Right cardiac atrium (tissue), 5 donors: ENCODE results near the gene SP2. TPM values are rescaled to one million over a fixed set of nuclear protein-coding genes. Genes with fewer than 3 reads are reported as not detected.

Experiments
- ATAC-seq, 2 donors: fragments of 200-7000 bp; cut with Tn5 transposase; one replicate each; pipeline versions ENCODE4 v1.8.0 to v1.9.1; 2020; ENCODE audit warnings: moderate library complexity in 2 of 2, mild to moderate bottlenecking in 1 of 2
- DNase-seq, 3 donors: peaks; one replicate each; pipeline ENCODE4 v3.0.0-alpha.2; 2020
- H3K27ac ChIP-seq: one replicate; pipeline ENCODE4 v1.5.1; 2013; ENCODE audit warnings: mild to moderate bottlenecking, low read length, control low read depth, moderate library complexity
- H3K27me3 ChIP-seq: one replicate; pipeline ENCODE4 v1.6.1; 2013; ENCODE audit not compliant: control insufficient read depth, insufficient read depth
- H3K4me1 ChIP-seq: one replicate; pipeline ENCODE4 v1.6.1; 2013; ENCODE audit warnings: low read length; ENCODE audit not compliant: control insufficient read depth, insufficient read depth
- H3K4me3 ChIP-seq: one replicate; pipeline ENCODE4 v1.5.1; 2013; ENCODE audit warnings: low read length, control low read depth
- H3K9me3 ChIP-seq: one replicate; pipeline ENCODE4 v1.6.1; 2013; ENCODE audit warnings: low read length; ENCODE audit not compliant: control insufficient read depth
- WGBS: extraction: QIAGEN DNeasy Blood & Tissue Kit; methylation state at CpG from one replicate; pipeline ENCODE4 v1.1.7; 2013; 5-methylcytosine and 5-hydroxymethylcytosine counted together
- intact Hi-C, 4 donors: fragments of 100-400 bp; cut with DNase I; formaldehyde crosslinking; loops; one replicate each; pipeline versions ENCODE4 v1.11.0 to v1.14.0; 2022 to 2023
- polyA plus RNA-seq: library from polyadenylated mRNA; stranded (reverse); fragments of 200-250 nt; gene quantifications from one replicate; pipeline ENCODE4 v1.2.3, GENCODE V29; 2013
- total RNA-seq, 4 donors: library from RNA; stranded (reverse); fragmentation: NEBNext Ultra II Directional; extraction: Animal tissue kit (Norgen Biotek cat#: 25700); gene quantifications; one replicate each; pipeline ENCODE4 v1.2.1, GENCODE V29; 2021
- donor health status: healthy with polysubstance abuse.
- donor health status: DM: no; HTN: yes; CAD: no.
- donor health status: DM: no; HTN: no; CAD: no.
- donor health status: DM: no; HTN: yes; CAD: no; lungs with severe emphysema.
- donor health status: DM: yes; HTN: yes; CAD: no.

SP2 gene
- total and polyA plus RNA-seq, 5 donors = 11.4 to 20.6 (median 16.2) TPM

GRCh38 chr17:47953909-47954308 is 57.9 kb downstream of the SP2 start:
- no peaks in the 10 kb centered on the region for H3K9me3 ChIP-seq
- H3K4me1 ChIP-seq = peaks cover 2% of the 10 kb centered on the region
- H3K27me3 ChIP-seq = no peaks in the 10 kb centered on the region
- H3K27ac ChIP-seq = no peak overlapping the region
- no peak for ATAC-seq
- no peak for DNase-seq
- intact Hi-C loops = loop anchor here in 1 of 4 donors (10.0 kb wide), 1 partner anchor 59 kb away; the partner anchor contains the start of gene SP2
- no peak overlapping the region for H3K4me3 ChIP-seq

GRCh38 chr17:47955497-47956461 is 59.7 kb downstream of the SP2 start:
- no peak overlapping the region for H3K27ac ChIP-seq
- intact Hi-C loops = loop anchor here in 1 of 4 donors (10.0 kb wide), 1 partner anchor 61 kb away; the partner anchor contains the start of gene SP2

GRCh38 chr17:47956791-47957590 is 61.0 kb downstream of the SP2 start:
- Histone ChIP-seq H3K27me3 (no peaks in the 10 kb centered on the region), H3K27ac (no peak overlapping the region), H3K4me3 (no peak overlapping the region), H3K9me3 (no peaks in the 10 kb centered on the region), H3K4me1 (no peaks in the 10 kb centered on the region)
- DNase-seq (no peak), ATAC-seq (no peak)
- 86% methylated on average over 4 of the region's 4 CpGs for whole genome bisulfite sequencing
- intact Hi-C loops = loop anchor here in 1 of 4 donors (10.0 kb wide), 1 partner anchor 62 kb away; the partner anchor contains the start of gene SP2

More at GRCh38 chr17:47955497-47956461, 59.7 kb downstream of the SP2 start:
- Histone ChIP-seq H3K4me1 (no peaks in the 10 kb centered on the region), H3K4me3 (no peak overlapping the region), H3K9me3 (no peaks in the 10 kb centered on the region), H3K27me3 (no peaks in the 10 kb centered on the region)
- ATAC-seq = no peak
- DNase-seq = no peak
- WGBS = 89% methylated on average over 7 of the region's 7 CpGs

GRCh38 chr17:47957591-47958490 is 61.8 kb downstream of the SP2 start, which contains the start of gene PRR15L:
TSS of gene PRR15L (minus strand) at chr17:47957883. CDS start at chr17:47953234, 4,649 bp downstream.
- no peaks in the 10 kb centered on the region for H3K9me3 ChIP-seq
- H3K4me1 ChIP-seq = no peaks in the 10 kb centered on the region
- DNase-seq (no peak), ATAC-seq (no peak)
- no peaks in the 10 kb centered on the region for H3K27me3 ChIP-seq
- H3K27ac ChIP-seq = no peak within 1 kb of the TSS
- intact Hi-C loops = loop anchor here in 1 of 4 donors (10.0 kb wide), 1 partner anchor 63 kb away; the partner anchor contains the start of gene SP2
- no peak within 1 kb of the TSS for H3K4me3 ChIP-seq
- 48% methylated on average over 16 of the region's 16 CpGs for WGBS

GRCh38 chr17:47959825-47960655 is 64.0 kb downstream of the SP2 start:
- Histone ChIP-seq H3K27me3 (no peaks in the 10 kb centered on the region), H3K27ac (no peak overlapping the region), H3K4me3 (no peak overlapping the region), H3K9me3 (no peaks in the 10 kb centered on the region), H3K4me1 (no peaks in the 10 kb centered on the region)
- intact Hi-C loops = loop anchor here in 1 of 4 donors (10.0 kb wide), 2 partner anchors 65 to 115 kb away; partner anchors contain the start of genes SCRN2 and SP2
- no peak for ATAC-seq
- 61% methylated on average over 8 of the region's 8 CpGs for WGBS
- DNase-seq = no peak

GRCh38 chr17:47961406-47961805 is 65.4 kb downstream of the SP2 start:
- ATAC-seq = no peak
- WGBS = 83% methylated on average over 6 of the region's 6 CpGs
- Histone ChIP-seq H3K4me1 (no peaks in the 10 kb centered on the region), H3K27me3 (no peaks in the 10 kb centered on the region), H3K4me3 (no peak overlapping the region), H3K9me3 (no peaks in the 10 kb centered on the region), H3K27ac (no peak overlapping the region)
- no peak for DNase-seq
- intact Hi-C loops = loop anchor here in 1 of 4 donors (10.0 kb wide), 1 partner anchor 117 kb away; the partner anchor contains the start of gene SCRN2

- Histone ChIP-seq H3K4me3 (no peak overlapping the region), H3K27ac (no peak overlapping the region), H3K4me1 (no peaks in the 10 kb centered on the region), H3K27me3 (no peaks in the 10 kb centered on the region), H3K9me3 (no peaks in the 10 kb centered on the region)
- no peak for DNase-seq
- intact Hi-C loops = loop anchor here in 1 of 4 donors (10.0 kb wide), 1 partner anchor 118 kb away; the partner anchor contains the start of gene SCRN2
- WGBS = 74% methylated on average over 3 of the region's 3 CpGs
- ATAC-seq = no peak
Measured at GRCh38 chr17:47962901-47963300, 66.9 kb downstream of the SP2 start.

- Histone ChIP-seq H3K9me3 (no peaks in the 10 kb centered on the region), H3K4me1 (no peaks in the 10 kb centered on the region), H3K27ac (no peak overlapping the region), H3K4me3 (no peak overlapping the region), H3K27me3 (no peaks in the 10 kb centered on the region)
- intact Hi-C loops = loop anchor here in 2 of 4 donors (5.0 to 10.0 kb wide), 2 partner anchors 120 to 123 kb away; partner anchors contain the start of gene SCRN2 (in 2 of the 2)
- 91% methylated on average over 5 of the region's 5 CpGs for WGBS
- DNase-seq (no peak), ATAC-seq (no peak)
Measured at GRCh38 chr17:47964856-47965255, 68.8 kb downstream of the SP2 start.

GRCh38 chr17:47966079-47966519 is 70.1 kb downstream of the SP2 start:
- Histone ChIP-seq H3K27me3 (no peaks in the 10 kb centered on the region), H3K9me3 (no peaks in the 10 kb centered on the region), H3K4me3 (no peak overlapping the region), H3K4me1 (no peaks in the 10 kb centered on the region), H3K27ac (no peak overlapping the region)
- intact Hi-C loops = loop anchor here in 2 of 4 donors (5.0 to 10.0 kb wide), 2 partner anchors 121 to 124 kb away; partner anchors contain the start of gene SCRN2 (in 2 of the 2)
- DNase-seq (peak in 1 of 3 donors; percentile 69), ATAC-seq (no peak)
- 63% methylated on average over 1 of the region's 1 CpG for WGBS
